Measurements from ENCODE around the gene LGI1. TPM values are rescaled to one million over a fixed set of nuclear protein-coding genes. Genes with fewer than 3 reads are reported as not detected.

LGI1 gene
- total and polyA plus RNA-seq, 2 of the 8 experiments (the other 6 are each of a cell fraction or from before 2014, with no cell fraction given) = 0.15 TPM; not detected in 1

GRCh38 chr10:93762979-93763391 is 5.2 kb downstream of the LGI1 start:
- no peak overlapping the region for H2BK12ac ChIP-seq (ENCODE audit: low read depth, low read length)
- POLR2A ChIA-PET (ENCODE audit: partially characterized antibody) = interaction anchor here (1.6 kb wide), 1 partner anchor 14 kb away, joined by 4 read pairs; no protein-coding TSS in a partner anchor
- no peaks in the 10 kb centered on the region for H3K36me3 ChIP-seq (ENCODE audit: control insufficient read depth in 2 of 4, insufficient read depth in 4 of 4, low read length in 3 of 4)
- 0 out of 2 replicates have a peak overlapping the region, but pooled peaks have one; percentile 58 for H2AFZ ChIP-seq (ENCODE audit: low read length)
- no peak overlapping the region for H3K56ac ChIP-seq (replicated peaks; ENCODE audit: insufficient read length, low read depth, low read length)
- no peak overlapping the region; the same call in 1 of the 2 replicates for H2AK5ac ChIP-seq (ENCODE audit: low read depth, low read length)
- H2BK5ac ChIP-seq (ENCODE audit: low read depth, low read length) = no peak overlapping the region
- H3K4ac ChIP-seq (replicated peaks; ENCODE audit: insufficient read length, low read depth, low read length) = no peak overlapping the region
- H3K27ac ChIP-seq (ENCODE audit: low read depth, low read length) = no peak overlapping the region
- H3K4me3 ChIP-seq (ENCODE audit: extremely low read depth in 1 of 4, insufficient read depth in 2 of 4, low read depth in 3 of 4, low read length in 4 of 4) = no peak overlapping the region
- DNase-seq (ENCODE audit: low read depth in 1 of 2, low spot score in 2 of 2) (no peak), FAIRE-seq (no peak)
- no peaks in the 10 kb centered on the region; a peak in 1 of 4 replicates for H3K9me3 ChIP-seq (ENCODE audit: insufficient read depth in 2 of 2, low read depth in 1 of 2, low read length in 1 of 2)
- H3K4me2 ChIP-seq (ENCODE audit: insufficient read depth in 1 of 2, low read depth in 2 of 2, low read length in 2 of 2) = no peak overlapping the region
- H2BK15ac ChIP-seq (ENCODE audit: low read length) = no peak overlapping the region
- no peak overlapping the region for H4K5ac ChIP-seq (ENCODE audit: insufficient read length, low read depth, low read length)
- no peaks in the 10 kb centered on the region for H3K23me2 ChIP-seq (ENCODE audit: low read depth, low read length)
- CTCF ChIA-PET (ENCODE audit: partially characterized antibody) = interaction anchor here (1.3 kb wide), 1 partner anchor 53 kb away, joined by 4 read pairs; no protein-coding TSS in a partner anchor
- peaks cover 0 to 2% (median 0%) of the 10 kb centered on the region in 4 experiments; a peak in 3 of 7 replicates for H3K27me3 ChIP-seq (replicated peaks in 1 of 4; ENCODE audit: control insufficient read depth in 3 of 4, extremely low read depth in 1 of 4, insufficient read depth in 3 of 4, low read length in 3 of 4)
- H3K23ac ChIP-seq (ENCODE audit: insufficient read length) = no peak overlapping the region
- H3K9ac ChIP-seq (replicated peaks in 1 of 4; ENCODE audit: extremely low read depth in 1 of 4, low read depth in 3 of 4, low read length in 3 of 4) = no peak overlapping the region
- H2BK20ac ChIP-seq (ENCODE audit: low read length) = no peak overlapping the region
- no peaks in the 10 kb centered on the region for H3K79me1 ChIP-seq (ENCODE audit: low read depth, low read length)
- H3K18ac ChIP-seq (ENCODE audit: extremely low read depth, low read length) = no peak overlapping the region
- H3K4me1 ChIP-seq (replicated peaks in 1 of 4; ENCODE audit: control insufficient read depth in 3 of 4, insufficient read depth in 4 of 4, low read length in 3 of 4) = peaks cover 6 to 11% (median 8%) of the 10 kb centered on the region in 4 experiments; a peak in 5 of 7 replicates
- H2BK120ac ChIP-seq (replicated peaks; ENCODE audit: low read depth, low read length) = no peak overlapping the region
- no peak overlapping the region for H3K14ac ChIP-seq (ENCODE audit: insufficient read length)
- H4K91ac ChIP-seq (replicated peaks; ENCODE audit: insufficient read length, low read length) = no peak overlapping the region
- no peak overlapping the region for H4K8ac ChIP-seq (ENCODE audit: extremely low read depth, insufficient read depth, low read length)
- no peaks in the 10 kb centered on the region for H4K20me1 ChIP-seq (replicated peaks in 1 of 2; ENCODE audit: control insufficient read depth in 1 of 2, insufficient read depth in 2 of 2, low read length in 2 of 2)
- WGBS, 2 experiments (ENCODE audit: extremely low coverage in 1 of 2, insufficient coverage in 1 of 2, insufficient read length in 1 of 2, insufficient replicate concordance in 2 of 2, low coverage in 1 of 2, low lambda C conversion rate in 2 of 2, missing lambda C conversion rate in 1 of 2) = 79% methylated on average over 5 of the region's 5 CpGs; no CpG with 5 or more reads in 1 of the 2 experiments
- no peaks in the 10 kb centered on the region; a peak in 1 of 4 replicates for H3K79me2 ChIP-seq (ENCODE audit: control insufficient read depth in 1 of 2, insufficient read depth in 2 of 2, low read length in 2 of 2)
- TF ChIP-seq POU5F1 (IDR thresholded peaks at IDR 0.05; ENCODE audit: low read depth, low read length) = no peak
- TF ChIP-seq CHD2 (IDR thresholded peaks at IDR 0.05; ENCODE audit: low read length) = no peak
- no peak for TF ChIP-seq CBX8 (IDR thresholded peaks at IDR 0.05; ENCODE audit: borderline replicate concordance, low read depth, low read length)
- no peak for TF ChIP-seq MAX (IDR thresholded peaks at IDR 0.05)
- TF ChIP-seq GABPA (IDR thresholded peaks at IDR 0.05; ENCODE audit: borderline replicate concordance, insufficient read depth, low read length) = no peak
- no peak for TF ChIP-seq MAFK (IDR thresholded peaks at IDR 0.05; ENCODE audit: low read depth, low read length)
